Measurements from ENCODE around the gene KRT83. TPM values are rescaled to one million over a fixed set of nuclear protein-coding genes. Genes with fewer than 3 reads are reported as not detected.
"Not testable (repeated sequence)": the region's sequence is repeated elsewhere in the genome, so short reads cannot be mapped to it uniquely, and the experiment has no call there.

Gene KRT83
- total RNA-seq, 1 donor from 2014 or later = not detected

- DNase-seq (ENCODE audit: low spot score) = no peak
- intact Hi-C loops (cut with micrococcal nuclease) = no loop called here
- Mint-ChIP-seq H3K9me3 (no peaks in the 10 kb centered on the region), H3K27me3 (ENCODE audit: low read depth) (peaks cover 65% of the 10 kb centered on the region), H3K27ac (no peak overlapping the region), H3K36me3 (ENCODE audit: low read depth) (no peaks in the 10 kb centered on the region), H3K4me1 (ENCODE audit: low read depth) (peaks cover 10% of the 10 kb centered on the region), H3K4me3 (ENCODE audit: low read depth) (no peak overlapping the region)
These were observed 10.4 kb downstream of the KRT83 start for GRCh38 chr12:52310622-52311284.

- no peak overlapping the region for H3K27ac Mint-ChIP-seq
- H3K9me3 Mint-ChIP-seq = no peaks in the 10 kb centered on the region
These were observed 12.3 kb downstream of the KRT83 start for GRCh38 chr12:52308806-52309425.

GRCh38 chr12:52307836-52308805 is 13.1 kb downstream of the KRT83 start:
- H3K27ac Mint-ChIP-seq = no peak overlapping the region
- peak overlapping the region; percentile 62 for H3K4me3 Mint-ChIP-seq (ENCODE audit: low read depth)
- no peaks in the 10 kb centered on the region for H3K36me3 Mint-ChIP-seq (ENCODE audit: low read depth)
- DNase-seq (ENCODE audit: low spot score) = peak; percentile 40
- H3K27me3 Mint-ChIP-seq (ENCODE audit: low read depth) = peaks cover 61% of the 10 kb centered on the region
- intact Hi-C loops (cut with micrococcal nuclease) = no loop called here
- no peaks in the 10 kb centered on the region for H3K9me3 Mint-ChIP-seq
- H3K4me1 Mint-ChIP-seq (ENCODE audit: low read depth) = peaks cover 22% of the 10 kb centered on the region

More at GRCh38 chr12:52308806-52309425, 12.3 kb downstream of the KRT83 start:
- intact Hi-C loops (cut with micrococcal nuclease) = no loop called here
- DNase-seq (ENCODE audit: low spot score) = no peak
- H3K27me3 Mint-ChIP-seq (ENCODE audit: low read depth) = peaks cover 65% of the 10 kb centered on the region
- no peaks in the 10 kb centered on the region for H3K36me3 Mint-ChIP-seq (ENCODE audit: low read depth)
- peak overlapping the region; percentile 53 for H3K4me3 Mint-ChIP-seq (ENCODE audit: low read depth)
- H3K4me1 Mint-ChIP-seq (ENCODE audit: low read depth) = peaks cover 22% of the 10 kb centered on the region

GRCh38 chr12:52306731-52307130 is 14.5 kb downstream of the KRT83 start:
- no peaks in the 10 kb centered on the region for H3K9me3 Mint-ChIP-seq
- H3K36me3 Mint-ChIP-seq (ENCODE audit: low read depth) = no peaks in the 10 kb centered on the region
- H3K4me3 Mint-ChIP-seq (ENCODE audit: low read depth) = no peak overlapping the region
- peaks cover 22% of the 10 kb centered on the region for H3K4me1 Mint-ChIP-seq (ENCODE audit: low read depth)
- no peak overlapping the region for H3K27ac Mint-ChIP-seq
- intact Hi-C loops (cut with micrococcal nuclease) = no loop called here
- no peak for DNase-seq (ENCODE audit: low spot score)
- peaks cover 48% of the 10 kb centered on the region for H3K27me3 Mint-ChIP-seq (ENCODE audit: low read depth)

- H3K9me3 Mint-ChIP-seq = no peaks in the 10 kb centered on the region
- no peaks in the 10 kb centered on the region for H3K36me3 Mint-ChIP-seq (ENCODE audit: low read depth)
- H3K4me1 Mint-ChIP-seq (ENCODE audit: low read depth) = peaks cover 22% of the 10 kb centered on the region
- no peak overlapping the region for H3K27ac Mint-ChIP-seq
- intact Hi-C loops (cut with micrococcal nuclease) = no loop called here
- H3K27me3 Mint-ChIP-seq (ENCODE audit: low read depth) = peaks cover 43% of the 10 kb centered on the region
- DNase-seq (ENCODE audit: low spot score) = no peak
- no peak overlapping the region for H3K4me3 Mint-ChIP-seq (ENCODE audit: low read depth)
These were observed 15.1 kb downstream of the KRT83 start for GRCh38 chr12:52305921-52306705.

GRCh38 chr12:52304941-52305411 is 16.2 kb downstream of the KRT83 start:
- H3K27ac Mint-ChIP-seq; H3K9me3 Mint-ChIP-seq; intact Hi-C loops (cut with micrococcal nuclease); H3K4me3 Mint-ChIP-seq (ENCODE audit: low read depth); H3K36me3 Mint-ChIP-seq (ENCODE audit: low read depth): not testable (repeated sequence)
- peaks cover 22% of the 10 kb centered on the region for H3K4me1 Mint-ChIP-seq (ENCODE audit: low read depth)
- DNase-seq (ENCODE audit: low spot score) = peak; percentile 24
- peaks cover 39% of the 10 kb centered on the region for H3K27me3 Mint-ChIP-seq (ENCODE audit: low read depth)

- H3K4me1 Mint-ChIP-seq (ENCODE audit: low read depth) = peaks cover 18% of the 10 kb centered on the region
- DNase-seq (ENCODE audit: low spot score); intact Hi-C loops (cut with micrococcal nuclease): not testable (repeated sequence)
These were observed 18.8 kb downstream of the KRT83 start for GRCh38 chr12:52302242-52302914.

GRCh38 chr12:52301721-52302120 is 19.5 kb downstream of the KRT83 start:
- H3K9me3 Mint-ChIP-seq; H3K27ac Mint-ChIP-seq; H3K4me3 Mint-ChIP-seq (ENCODE audit: low read depth); intact Hi-C loops (cut with micrococcal nuclease); DNase-seq (ENCODE audit: low spot score); H3K36me3 Mint-ChIP-seq (ENCODE audit: low read depth): not testable (repeated sequence)
- Mint-ChIP-seq H3K4me1 (ENCODE audit: low read depth) (peaks cover 18% of the 10 kb centered on the region), H3K27me3 (ENCODE audit: low read depth) (peaks cover 30% of the 10 kb centered on the region)

More at GRCh38 chr12:52302242-52302914, 18.8 kb downstream of the KRT83 start:
- not testable (repeated sequence) for H3K27ac Mint-ChIP-seq; H3K36me3 Mint-ChIP-seq (ENCODE audit: low read depth); H3K9me3 Mint-ChIP-seq; H3K4me3 Mint-ChIP-seq (ENCODE audit: low read depth)
- H3K27me3 Mint-ChIP-seq (ENCODE audit: low read depth) = peaks cover 30% of the 10 kb centered on the region

GRCh38 chr12:52300796-52301691 is 20.2 kb downstream of the KRT83 start:
- H3K9me3 Mint-ChIP-seq = no peaks in the 10 kb centered on the region
- peaks cover 14% of the 10 kb centered on the region for H3K4me1 Mint-ChIP-seq (ENCODE audit: low read depth)
- peaks cover 26% of the 10 kb centered on the region for H3K27me3 Mint-ChIP-seq (ENCODE audit: low read depth)
- no peak overlapping the region for H3K4me3 Mint-ChIP-seq (ENCODE audit: low read depth)
- no peak overlapping the region for H3K27ac Mint-ChIP-seq
- no peak for DNase-seq (ENCODE audit: low spot score)
- intact Hi-C loops (cut with micrococcal nuclease) = no loop called here
- no peaks in the 10 kb centered on the region for H3K36me3 Mint-ChIP-seq (ENCODE audit: low read depth)

GRCh38 chr12:52298677-52299190 is 22.5 kb downstream of the KRT83 start:
- no peak for DNase-seq (ENCODE audit: low spot score)
- Mint-ChIP-seq H3K27ac (no peak overlapping the region), H3K9me3 (no peaks in the 10 kb centered on the region), H3K4me3 (ENCODE audit: low read depth) (no peak overlapping the region), H3K36me3 (ENCODE audit: low read depth) (no peaks in the 10 kb centered on the region), H3K4me1 (ENCODE audit: low read depth) (no peaks in the 10 kb centered on the region), H3K27me3 (ENCODE audit: low read depth) (peaks cover 38% of the 10 kb centered on the region)
- intact Hi-C loops (cut with micrococcal nuclease) = no loop called here
